ENCODE measurements around the gene UNC119B.
"Not testable (repeated sequence)": the region's sequence is repeated elsewhere in the genome, so short reads cannot be mapped to it uniquely, and the experiment has no call there.

UNC119B gene

DNA sequence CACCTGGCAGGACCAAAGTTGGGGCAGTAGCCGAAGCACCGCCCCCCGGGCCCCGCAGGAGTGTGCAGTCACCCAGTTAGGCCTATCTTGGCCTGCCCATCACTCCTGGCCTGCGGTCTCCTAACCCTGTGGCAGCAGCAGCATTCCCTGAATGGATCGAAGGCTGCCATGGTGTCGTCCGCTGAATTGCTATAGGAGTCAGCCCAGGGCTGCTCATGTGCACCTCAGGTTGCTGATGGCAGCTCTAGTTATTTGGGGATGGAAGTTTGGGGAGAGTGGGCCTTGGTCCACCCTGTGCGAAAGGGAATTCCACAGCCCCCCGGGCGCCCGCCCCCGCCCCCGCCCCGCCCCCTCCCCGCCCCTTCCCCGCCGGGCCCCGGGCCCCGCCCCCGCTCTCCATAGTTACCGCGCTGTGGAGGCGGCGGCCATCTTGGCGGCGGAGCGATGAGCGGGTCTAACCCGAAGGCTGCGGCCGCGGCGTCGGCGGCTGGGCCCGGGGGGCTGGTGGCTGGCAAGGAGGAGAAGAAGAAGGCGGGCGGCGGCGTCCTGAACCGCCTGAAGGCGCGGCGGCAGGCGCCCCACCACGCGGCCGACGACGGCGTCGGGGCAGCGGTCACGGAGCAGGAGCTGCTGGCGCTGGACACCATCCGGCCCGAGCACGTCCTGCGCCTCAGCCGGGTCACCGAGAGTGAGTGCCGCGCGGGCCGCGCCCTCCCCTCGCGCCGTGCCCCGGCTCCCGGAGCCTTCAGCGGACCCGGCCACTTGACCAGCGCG lies at the start of gene UNC119B:
Gene UNC119B, plus strand, starts transcription at position 428 of the 774 bp plus-strand sequence. Its CDS starts 17 bp downstream, at position 445.
- H3K4me1 ChIP-seq (ENCODE audit: insufficient read depth, low read length): peaks cover 4% of the 10 kb centered on the region; the same call in 1 of the 2 replicates
- H3K27me3 ChIP-seq (ENCODE audit: insufficient read depth, low read length): no peaks in the 10 kb centered on the region
- H3K9ac ChIP-seq (ENCODE audit: low read depth, low read length): peak within 1 kb of the TSS; percentile 97
- H3K36me3 ChIP-seq (ENCODE audit: insufficient read depth, low read depth, low read length): peaks cover 29% of the 10 kb centered on the region
- H3K4me3 ChIP-seq (ENCODE audit: low read length): peak within 1 kb of the TSS; percentile 95
- H3K27ac ChIP-seq (ENCODE audit: low read length): peak within 1 kb of the TSS; percentile 49
- H3K9me3 ChIP-seq (ENCODE audit: insufficient read depth, low read depth, low read length): no peaks in the 10 kb centered on the region

DNA sequence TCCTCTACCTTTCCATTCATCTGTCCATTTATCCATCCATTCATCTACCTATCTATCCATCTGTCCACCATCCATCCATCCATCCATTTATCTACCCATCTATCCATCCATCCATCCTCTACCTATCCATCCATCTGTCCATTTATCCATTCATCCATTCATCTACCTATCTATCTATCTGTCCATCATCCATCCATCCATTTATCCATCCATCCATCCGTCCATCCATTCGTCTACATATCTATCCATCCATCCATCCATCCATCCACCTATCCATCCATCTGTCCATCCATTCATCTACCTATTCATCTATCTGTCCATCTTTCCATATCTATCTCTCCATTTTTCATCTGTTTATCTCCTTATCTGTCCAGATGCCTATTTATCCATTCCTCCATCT lies 48.8 kb upstream of the UNC119B start:
- Histone ChIP-seq H3K9ac (ENCODE audit: low read depth, low read length) (no peak overlapping the region), H3K36me3 (ENCODE audit: insufficient read depth, low read depth, low read length) (no peaks in the 10 kb centered on the region), H3K4me3 (ENCODE audit: low read length) (no peak overlapping the region), H3K9me3 (ENCODE audit: insufficient read depth, low read depth, low read length) (no peaks in the 10 kb centered on the region), H3K27me3 (ENCODE audit: insufficient read depth, low read length) (no peaks in the 10 kb centered on the region), H3K27ac (ENCODE audit: low read length) (no peak overlapping the region), H3K4me1 (ENCODE audit: insufficient read depth, low read length) (no peaks in the 10 kb centered on the region)

DNA sequence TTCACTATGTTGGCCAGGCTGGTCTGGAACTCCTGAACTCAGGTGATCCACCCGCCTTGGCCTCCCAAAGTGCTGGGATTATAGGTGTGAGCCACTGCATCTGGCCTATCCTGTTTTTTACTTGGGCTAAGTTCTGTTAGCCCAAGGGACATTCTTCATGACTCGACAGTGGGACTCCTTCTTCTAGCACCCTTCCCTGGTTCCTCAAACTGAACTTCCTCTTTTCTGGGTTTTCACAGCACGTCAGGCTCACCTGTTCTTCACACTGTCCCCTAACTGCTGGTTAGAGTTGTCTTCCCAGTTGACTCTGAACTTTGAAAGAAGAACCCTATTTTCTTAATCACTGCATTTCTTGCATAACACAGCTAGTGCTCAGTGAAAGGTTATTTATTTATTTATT lies 47.4 kb upstream of the UNC119B start:
- H3K27me3 ChIP-seq (ENCODE audit: insufficient read depth, low read length): no peaks in the 10 kb centered on the region
- H3K4me1 ChIP-seq (ENCODE audit: insufficient read depth, low read length): no peaks in the 10 kb centered on the region
- H3K4me3 ChIP-seq (ENCODE audit: low read length): no peak overlapping the region
- H3K36me3 ChIP-seq (ENCODE audit: insufficient read depth, low read depth, low read length): no peaks in the 10 kb centered on the region
- H3K27ac ChIP-seq (ENCODE audit: low read length): no peak overlapping the region
- H3K9ac ChIP-seq (ENCODE audit: low read depth, low read length): no peak overlapping the region
- no peaks in the 10 kb centered on the region for H3K9me3 ChIP-seq (ENCODE audit: insufficient read depth, low read depth, low read length)

DNA sequence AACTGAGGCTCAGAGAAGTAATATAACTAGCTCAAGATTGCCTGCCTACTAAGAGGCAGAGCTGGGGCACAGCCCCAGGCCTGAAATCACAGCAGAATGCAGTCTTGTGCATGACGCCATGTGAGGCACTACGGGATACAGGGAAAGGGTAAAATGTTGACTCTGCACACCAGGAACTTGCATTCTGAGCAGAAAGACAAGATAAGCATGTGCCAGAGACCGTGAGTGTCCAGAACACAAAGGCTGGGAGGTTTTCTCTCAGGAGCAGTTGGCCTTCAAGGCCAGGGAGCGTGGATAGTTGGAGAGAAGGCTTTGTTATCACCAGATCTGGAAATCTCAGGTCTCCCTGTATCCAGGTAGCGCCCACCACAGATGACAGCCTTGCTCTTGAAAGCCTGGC lies 46.5 kb upstream of the UNC119B start:
- Histone ChIP-seq H3K36me3 (ENCODE audit: insufficient read depth, low read depth, low read length) (no peaks in the 10 kb centered on the region), H3K9me3 (ENCODE audit: insufficient read depth, low read depth, low read length) (no peaks in the 10 kb centered on the region), H3K4me1 (ENCODE audit: insufficient read depth, low read length) (no peaks in the 10 kb centered on the region; the same call in 1 of the 2 replicates), H3K9ac (ENCODE audit: low read depth, low read length) (no peak overlapping the region), H3K27ac (ENCODE audit: low read length) (no peak overlapping the region), H3K4me3 (ENCODE audit: low read length) (no peak overlapping the region), H3K27me3 (ENCODE audit: insufficient read depth, low read length) (no peaks in the 10 kb centered on the region)

DNA sequence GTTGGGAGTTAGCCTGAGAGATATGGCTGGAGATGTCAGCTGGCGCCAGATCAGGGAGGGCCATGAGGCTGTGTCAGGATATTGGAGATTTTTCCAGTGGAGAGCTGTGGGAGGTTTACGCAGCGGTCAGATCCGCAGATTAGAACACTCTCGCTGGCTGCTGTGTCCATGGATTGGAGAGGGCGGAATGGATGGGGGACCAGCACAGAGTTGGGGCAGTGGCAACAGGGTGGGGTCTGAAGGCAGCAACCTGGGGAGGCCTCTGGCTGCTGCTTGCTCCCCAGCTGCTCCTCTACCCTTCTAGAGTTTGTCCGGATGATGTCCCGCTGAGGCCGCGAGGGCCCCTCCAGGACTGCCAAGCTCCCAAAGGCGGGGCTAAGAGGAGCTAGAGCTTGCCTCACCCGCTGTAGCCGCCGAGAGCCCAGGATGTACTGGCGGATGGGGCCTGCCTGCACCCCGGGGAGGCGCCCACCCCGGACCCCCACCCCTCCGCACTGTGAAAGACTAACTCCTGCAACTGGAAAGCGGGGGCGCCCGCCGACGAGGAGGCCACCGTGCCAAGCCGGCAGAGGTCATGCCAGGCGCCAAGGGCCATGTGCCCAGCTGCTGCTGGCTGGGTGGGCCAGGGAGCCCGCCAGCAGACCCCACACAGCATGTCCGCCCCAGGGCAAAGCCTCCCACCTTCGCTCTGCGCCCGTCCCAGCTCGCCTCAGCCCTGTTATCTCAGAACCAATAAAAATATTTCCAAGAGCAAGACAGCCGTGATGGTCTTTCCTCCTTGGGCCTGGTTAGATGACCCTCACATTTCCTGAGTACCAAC lies 43.5 kb upstream of the UNC119B start:
- Histone ChIP-seq H3K9ac (ENCODE audit: low read depth, low read length) (no peak overlapping the region), H3K9me3 (ENCODE audit: insufficient read depth, low read depth, low read length) (no peaks in the 10 kb centered on the region), H3K36me3 (ENCODE audit: insufficient read depth, low read depth, low read length) (no peaks in the 10 kb centered on the region), H3K27ac (ENCODE audit: low read length) (no peak overlapping the region), H3K4me3 (ENCODE audit: low read length) (no peak overlapping the region), H3K27me3 (ENCODE audit: insufficient read depth, low read length) (no peaks in the 10 kb centered on the region), H3K4me1 (ENCODE audit: insufficient read depth, low read length) (peaks cover 7% of the 10 kb centered on the region; the same call in 1 of the 2 replicates)

DNA sequence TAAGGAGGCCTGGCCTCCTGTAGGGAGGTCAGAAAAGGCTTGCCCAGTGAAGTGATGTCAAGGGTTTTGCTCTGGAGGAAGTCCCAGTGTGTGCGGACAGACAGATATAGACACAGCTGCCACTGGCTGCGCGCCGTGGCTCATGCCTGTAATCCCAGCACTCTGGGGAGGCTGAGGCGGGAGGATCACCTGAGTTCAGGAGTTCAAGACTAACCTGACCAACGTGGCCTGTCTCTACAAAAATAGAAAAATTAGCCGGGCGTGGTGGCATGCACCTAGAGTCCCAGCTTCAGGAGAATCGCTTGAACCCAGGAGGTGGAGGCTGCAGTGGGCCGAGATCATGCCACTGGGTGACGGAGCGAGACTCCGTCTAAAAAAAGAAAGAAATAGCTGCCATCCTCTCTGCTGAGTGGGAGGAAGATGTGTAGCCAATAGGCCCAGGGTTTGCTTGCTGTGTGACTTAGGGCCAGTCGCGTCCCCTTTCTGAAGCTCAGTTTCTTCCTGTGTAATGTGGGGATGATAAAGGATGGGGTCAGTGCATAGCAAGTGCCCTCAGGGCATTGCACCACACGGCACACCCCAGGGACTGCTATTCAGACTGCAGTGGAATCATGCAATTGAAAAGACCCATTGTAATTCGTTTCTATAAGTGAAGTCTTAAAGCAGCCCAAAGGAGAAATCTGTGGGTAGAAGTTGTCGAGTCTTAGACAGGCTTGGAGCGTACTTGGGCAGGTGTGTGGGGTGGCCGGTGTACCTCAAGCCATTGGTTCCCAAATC lies 42.0 kb upstream of the UNC119B start:
- Histone ChIP-seq H3K4me1 (ENCODE audit: insufficient read depth, low read length) (peaks cover 7% of the 10 kb centered on the region; the same call in 1 of the 2 replicates), H3K4me3 (ENCODE audit: low read length) (peak overlapping the region; percentile 40; the same call in 1 of the 2 replicates)

DNA sequence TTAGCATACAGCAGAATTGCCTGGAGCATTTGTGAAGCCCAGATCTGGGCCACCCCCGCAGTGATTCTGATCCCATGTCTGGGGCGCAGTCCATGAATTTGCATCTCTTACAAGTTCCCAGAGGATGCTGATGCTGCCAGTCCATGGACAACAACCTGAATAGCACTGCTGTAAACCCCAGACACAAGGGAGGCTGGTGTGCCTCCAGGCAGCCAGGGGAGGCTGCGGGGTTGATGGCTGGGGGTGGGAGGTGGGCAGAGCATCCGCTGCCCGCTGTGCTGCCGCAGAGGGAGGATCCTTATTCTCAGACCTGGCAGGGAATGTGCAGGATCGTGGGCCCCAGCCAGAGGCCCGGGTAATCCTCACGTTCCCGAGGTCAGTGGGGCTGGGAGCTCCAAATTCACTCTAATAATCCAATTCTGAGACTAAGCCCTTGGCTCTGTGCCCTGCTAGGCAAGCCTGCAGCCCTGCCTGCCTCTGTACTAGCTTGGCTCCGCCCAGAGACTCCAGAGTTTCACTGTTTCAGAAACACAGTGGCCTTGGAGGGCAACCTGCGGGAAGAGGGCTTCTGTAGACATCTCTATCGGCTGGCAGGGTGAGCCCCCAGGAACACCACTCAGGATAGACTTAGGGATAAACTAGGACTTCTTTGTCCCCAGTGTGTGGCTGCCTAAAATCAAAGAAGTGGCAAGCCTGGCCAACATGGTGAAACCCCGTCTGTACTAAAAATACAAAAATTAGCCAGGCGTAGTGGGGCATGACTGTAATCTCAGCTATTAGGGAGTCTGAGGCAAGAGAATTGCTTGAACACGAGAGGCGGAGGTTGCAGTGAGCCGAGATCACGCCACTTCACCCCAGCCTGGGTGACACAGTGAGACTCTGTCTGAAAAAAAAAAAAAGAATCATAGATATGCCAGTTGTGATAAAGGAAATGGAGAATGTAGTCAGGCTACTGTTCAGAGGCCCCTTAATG lies 41.1 kb upstream of the UNC119B start:
- no peaks in the 10 kb centered on the region for H3K27me3 ChIP-seq (ENCODE audit: insufficient read depth, low read length)
- H3K4me3 ChIP-seq (ENCODE audit: low read length): peak overlapping the region; percentile 40; the same call in 1 of the 2 replicates
- no peaks in the 10 kb centered on the region for H3K36me3 ChIP-seq (ENCODE audit: insufficient read depth, low read depth, low read length)
- no peaks in the 10 kb centered on the region for H3K9me3 ChIP-seq (ENCODE audit: insufficient read depth, low read depth, low read length)
- peak overlapping the region; percentile 45 for H3K9ac ChIP-seq (ENCODE audit: low read depth, low read length)
- H3K27ac ChIP-seq (ENCODE audit: low read length): no peak overlapping the region
- H3K4me1 ChIP-seq (ENCODE audit: insufficient read depth, low read length): peaks cover 7% of the 10 kb centered on the region; the same call in 1 of the 2 replicates

More for the DNA sequence above, 42.0 kb upstream of the UNC119B start:
- no peaks in the 10 kb centered on the region for H3K27me3 ChIP-seq (ENCODE audit: insufficient read depth, low read length)
- H3K36me3 ChIP-seq (ENCODE audit: insufficient read depth, low read depth, low read length): no peaks in the 10 kb centered on the region
- no peaks in the 10 kb centered on the region for H3K9me3 ChIP-seq (ENCODE audit: insufficient read depth, low read depth, low read length)
- H3K27ac ChIP-seq (ENCODE audit: low read length): no peak overlapping the region
- peak overlapping the region; percentile 45; the same call in 1 of the 2 replicates for H3K9ac ChIP-seq (ENCODE audit: low read depth, low read length)

DNA sequence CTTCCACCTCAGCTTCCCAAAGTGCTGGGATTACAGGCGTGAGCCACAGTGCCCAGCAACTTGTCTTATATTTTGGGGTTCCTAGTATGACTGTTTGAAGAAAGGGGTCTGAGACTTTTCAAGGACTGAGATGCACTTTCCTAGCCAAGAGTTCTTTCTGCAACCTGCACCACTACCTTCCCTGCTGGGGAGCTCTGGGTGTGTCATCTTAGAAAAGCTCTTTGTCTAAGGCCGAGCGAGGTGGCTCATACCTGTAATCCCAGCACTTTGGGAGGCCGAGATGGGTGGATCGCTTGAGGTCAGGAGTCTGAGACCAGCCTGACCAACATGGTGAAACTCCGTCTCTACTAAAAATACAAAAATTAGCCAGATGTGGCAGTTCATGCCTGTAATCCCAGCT lies 40.0 kb upstream of the UNC119B start:
- not testable (repeated sequence) for H3K27ac ChIP-seq (ENCODE audit: low read length); H3K4me1 ChIP-seq (ENCODE audit: insufficient read depth, low read length); H3K36me3 ChIP-seq (ENCODE audit: insufficient read depth, low read depth, low read length); H3K9ac ChIP-seq (ENCODE audit: low read depth, low read length); H3K9me3 ChIP-seq (ENCODE audit: insufficient read depth, low read depth, low read length); H3K27me3 ChIP-seq (ENCODE audit: insufficient read depth, low read length); H3K4me3 ChIP-seq (ENCODE audit: low read length)

DNA sequence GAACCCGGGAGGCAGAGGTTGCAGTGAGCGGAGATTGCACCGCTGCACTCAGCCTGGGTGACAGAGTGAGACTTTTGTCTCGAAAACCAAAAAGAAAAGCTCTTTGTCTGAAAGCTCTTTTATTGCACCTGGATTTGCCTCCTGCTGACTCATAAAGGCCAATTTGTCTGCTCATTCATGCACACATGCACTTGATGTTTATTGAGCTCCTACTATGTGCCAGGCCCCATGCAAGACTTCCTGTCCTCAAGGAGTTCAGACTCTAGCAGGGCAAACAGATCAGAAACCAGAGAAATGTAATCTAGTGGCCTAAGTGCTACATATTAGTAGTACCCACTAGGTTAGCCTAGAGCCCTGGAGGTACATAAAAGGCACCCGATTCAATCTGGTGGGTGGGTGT lies 39.6 kb upstream of the UNC119B start:
- Histone ChIP-seq H3K36me3 (ENCODE audit: insufficient read depth, low read depth, low read length) (no peaks in the 10 kb centered on the region), H3K4me3 (ENCODE audit: low read length) (no peak overlapping the region), H3K27ac (ENCODE audit: low read length) (no peak overlapping the region), H3K27me3 (ENCODE audit: insufficient read depth, low read length) (no peaks in the 10 kb centered on the region), H3K9ac (ENCODE audit: low read depth, low read length) (no peak overlapping the region), H3K4me1 (ENCODE audit: insufficient read depth, low read length) (peaks cover 7% of the 10 kb centered on the region; the same call in 1 of the 2 replicates), H3K9me3 (ENCODE audit: insufficient read depth, low read depth, low read length) (no peaks in the 10 kb centered on the region)

DNA sequence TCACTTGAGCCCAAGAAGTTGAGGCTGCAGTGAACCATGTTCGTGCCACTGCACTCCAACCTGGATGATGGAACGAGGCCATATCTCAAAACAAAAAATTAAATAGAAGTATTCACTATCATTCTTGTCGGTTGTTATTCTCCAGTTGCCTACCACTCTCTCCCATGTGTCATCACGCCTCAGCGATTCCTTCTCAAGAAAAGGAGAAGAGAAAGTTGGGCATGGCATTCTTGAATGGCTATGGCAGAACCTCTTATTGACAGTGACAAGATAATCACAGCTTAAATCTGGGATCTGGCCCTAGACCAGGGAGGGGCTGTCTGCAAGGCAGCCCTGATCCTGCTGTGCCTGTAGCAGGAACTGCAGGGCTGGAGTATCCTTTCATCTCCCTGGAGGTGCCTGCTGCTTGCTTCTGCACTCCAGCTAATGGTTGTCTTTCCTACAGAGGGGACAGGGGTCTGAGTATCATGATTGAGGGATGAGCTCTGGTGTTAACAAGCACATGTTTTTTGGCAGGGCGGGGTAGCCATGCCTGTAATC lies 36.1 kb upstream of the UNC119B start:
- H3K27me3 ChIP-seq (ENCODE audit: insufficient read depth, low read length): no peaks in the 10 kb centered on the region
- H3K27ac ChIP-seq (ENCODE audit: low read length): no peak overlapping the region
- H3K9me3 ChIP-seq (ENCODE audit: insufficient read depth, low read depth, low read length): no peaks in the 10 kb centered on the region
- H3K4me1 ChIP-seq (ENCODE audit: insufficient read depth, low read length): peaks cover 5% of the 10 kb centered on the region; the same call in 1 of the 2 replicates
- H3K9ac ChIP-seq (ENCODE audit: low read depth, low read length): no peak overlapping the region
- H3K36me3 ChIP-seq (ENCODE audit: insufficient read depth, low read depth, low read length): no peaks in the 10 kb centered on the region
- no peak overlapping the region for H3K4me3 ChIP-seq (ENCODE audit: low read length)
